ENCODE data around the gene TMEM151B. TPM values are rescaled to one million over a fixed set of nuclear protein-coding genes. Genes with fewer than 3 reads are reported as not detected.

The TMEM151B gene
- total and polyA plus RNA-seq, 2 of the 13 experiments (the other 11 are each of a cell fraction or from before 2014, with no cell fraction given) = not detected

GRCh38 chr6:44265007-44265721, 5.1 kb upstream of the TMEM151B start, which contains the start of gene NFKBIE (continued):
- no peak for TF ChIP-seq ZBTB10 (CRISPR knock-in tag; IDR thresholded peaks at IDR 0.05; ENCODE audit: borderline replicate concordance)
- no peak for TF ChIP-seq MAFG (CRISPR knock-in tag; IDR thresholded peaks at IDR 0.05)
- no peak for TF ChIP-seq ADNP (CRISPR knock-in tag; IDR thresholded peaks at IDR 0.05)
- peak; percentile 43; the same call in 1 of the 2 replicates for TF ChIP-seq SKIL (CRISPR knock-in tag; IDR thresholded peaks at IDR 0.05; ENCODE audit: borderline replicate concordance)
- 0 out of 2 replicates have a peak, but pooled peaks have one; percentile 6 for TF ChIP-seq ZNF746 (CRISPR knock-in tag; IDR thresholded peaks at IDR 0.05)
- TF ChIP-seq FOSL1 (CRISPR knock-in tag; IDR thresholded peaks at IDR 0.05; ENCODE audit: borderline replicate concordance) = no peak
- TF ChIP-seq AHR (CRISPR knock-in tag; IDR thresholded peaks at IDR 0.05) = 0 out of 2 replicates have a peak, but pooled peaks have one; percentile 12
- TF ChIP-seq ZNF431 (CRISPR knock-in tag; IDR thresholded peaks at IDR 0.05; ENCODE audit: borderline replicate concordance, low read depth) = no peak; the same call in 1 of the 2 replicates
- no peak for TF ChIP-seq ZFYVE20 (CRISPR knock-in tag; IDR thresholded peaks at IDR 0.05; ENCODE audit: borderline replicate concordance, low read depth)
- TF ChIP-seq CREBL2 (CRISPR knock-in tag; IDR thresholded peaks at IDR 0.05; ENCODE audit: borderline replicate concordance) = peak; percentile 38; the same call in 1 of the 2 replicates
- TF ChIP-seq REPIN1 (CRISPR knock-in tag; IDR thresholded peaks at IDR 0.05; ENCODE audit: borderline replicate concordance, low read depth) = peak; percentile 81; the same call in 1 of the 2 replicates
- TF ChIP-seq NCOA2 (CRISPR knock-in tag; IDR thresholded peaks at IDR 0.05) = no peak
- TF ChIP-seq ZNF333 (CRISPR knock-in tag; IDR thresholded peaks at IDR 0.05; ENCODE audit: borderline replicate concordance) = no peak; the same call in 1 of the 2 replicates
- peak; percentile 89; the same call in 1 of the 2 replicates for TF ChIP-seq ZNF776 (CRISPR knock-in tag; IDR thresholded peaks at IDR 0.05)
- TF ChIP-seq MAF1 (CRISPR knock-in tag; IDR thresholded peaks at IDR 0.05; ENCODE audit: borderline replicate concordance) = no peak
- TF ChIP-seq ZBTB42 (CRISPR knock-in tag; IDR thresholded peaks at IDR 0.05) = no peak; the same call in none of the 2 replicates
- TF ChIP-seq KMT2A (CRISPR knock-in tag; IDR thresholded peaks at IDR 0.05) = peak; percentile 59
- TF ChIP-seq ZNF747 (CRISPR knock-in tag; IDR thresholded peaks at IDR 0.05; ENCODE audit: borderline replicate concordance) = no peak
- no peak for TF ChIP-seq ZNF10 (CRISPR knock-in tag; IDR thresholded peaks at IDR 0.05; ENCODE audit: borderline replicate concordance, low read depth)
- TF ChIP-seq ZNF724P (CRISPR knock-in tag; IDR thresholded peaks at IDR 0.05; ENCODE audit: borderline replicate concordance) = peak; percentile 95
- TF ChIP-seq HMG20A (CRISPR knock-in tag; IDR thresholded peaks at IDR 0.05; ENCODE audit: borderline replicate concordance) = no peak
- TF ChIP-seq FOXP1 (IDR thresholded peaks at IDR 0.05) = no peak
- TF ChIP-seq FOXP1 (CRISPR knock-in tag; IDR thresholded peaks at IDR 0.05) = no peak
- TF ChIP-seq ZSCAN22 (CRISPR knock-in tag; IDR thresholded peaks at IDR 0.05) = no peak
- TF ChIP-seq ZNF329 (CRISPR knock-in tag; IDR thresholded peaks at IDR 0.05; ENCODE audit: low read depth) = no peak
- TF ChIP-seq CENPX (CRISPR knock-in tag; IDR thresholded peaks at IDR 0.05) = no peak
- TF ChIP-seq RBM39 (IDR thresholded peaks at IDR 0.05; ENCODE audit: low read depth, low read length, poor library complexity, severe bottlenecking) = peak; percentile 45

Data from HepG2 (cell line).